Measurements from ENCODE around the gene PDE7B.

- TF ChIP-seq SIN3A (IDR thresholded peaks at IDR 0.05; ENCODE audit: borderline replicate concordance, low read depth, low read length) (no peak), POLR2A (IDR thresholded peaks at IDR 0.05; ENCODE audit: insufficient read depth in 1 of 2, low read depth in 2 of 2, low read length in 2 of 2) (no peak), SP140L (CRISPR knock-in tag; IDR thresholded peaks at IDR 0.05; ENCODE audit: borderline replicate concordance) (no peak), ZNF326 (CRISPR knock-in tag; IDR thresholded peaks at IDR 0.05; ENCODE audit: borderline replicate concordance) (no peak), IRF2 (CRISPR knock-in tag; IDR thresholded peaks at IDR 0.05) (no peak), ZNF761 (CRISPR knock-in tag; conservative IDR thresholded peaks at IDR 0.05) (no peak), RAD21 (CRISPR knock-in tag; IDR thresholded peaks at IDR 0.05) (no peak), MAZ (IDR thresholded peaks at IDR 0.05; ENCODE audit: borderline replicate concordance, low read depth, low read length) (no peak), MAZ (CRISPR knock-in tag; IDR thresholded peaks at IDR 0.05; ENCODE audit: low read depth) (no peak)
Observed at GRCh38 chr6:135801755-135802465, 49.6 kb upstream of the PDE7B start.
